Measurements from ENCODE around the gene DDX46. TPM values are rescaled to one million over a fixed set of nuclear protein-coding genes. Genes with fewer than 3 reads are reported as not detected.

The DDX46 gene
- total RNA-seq, 6 experiments from 2014 or later: 31.2 to 46.4 (median 43.3) TPM

DNA sequence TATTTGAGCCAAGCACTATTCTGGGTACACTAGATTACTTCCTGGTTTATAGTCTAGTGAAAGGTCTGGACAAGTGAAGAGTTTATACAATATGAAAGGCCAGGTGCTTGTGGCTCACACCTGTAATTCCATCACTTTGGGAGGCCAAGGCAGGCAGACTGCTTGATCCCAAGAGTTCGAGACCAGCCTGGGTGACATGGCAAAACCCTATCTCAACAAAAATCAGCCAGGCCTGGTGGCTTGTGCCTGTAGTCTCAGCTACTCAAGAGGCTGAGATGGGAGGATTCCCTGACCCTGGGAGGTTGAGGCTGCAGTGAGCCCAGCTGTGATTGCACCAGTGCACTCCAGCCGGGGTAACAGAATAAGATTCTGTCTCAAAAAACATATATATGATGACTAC is 106.1 kb downstream of the DDX46 start:
- H3K27ac Mint-ChIP-seq: no peak overlapping the region
- no peaks in the 10 kb centered on the region for H3K9me3 Mint-ChIP-seq
- H3K27me3 Mint-ChIP-seq (ENCODE audit: insufficient read depth): no peaks in the 10 kb centered on the region; the same call in 1 of the 2 replicates
- no peaks in the 10 kb centered on the region for H3K4me1 Mint-ChIP-seq (ENCODE audit: low read depth)
- H3K36me3 Mint-ChIP-seq (ENCODE audit: low read depth): peaks cover 6% of the 10 kb centered on the region; the same call in 1 of the 2 replicates
- no peak overlapping the region for H3K4me3 Mint-ChIP-seq
- no peak for DNase-seq
- TF ChIP-seq, protein P1, sequence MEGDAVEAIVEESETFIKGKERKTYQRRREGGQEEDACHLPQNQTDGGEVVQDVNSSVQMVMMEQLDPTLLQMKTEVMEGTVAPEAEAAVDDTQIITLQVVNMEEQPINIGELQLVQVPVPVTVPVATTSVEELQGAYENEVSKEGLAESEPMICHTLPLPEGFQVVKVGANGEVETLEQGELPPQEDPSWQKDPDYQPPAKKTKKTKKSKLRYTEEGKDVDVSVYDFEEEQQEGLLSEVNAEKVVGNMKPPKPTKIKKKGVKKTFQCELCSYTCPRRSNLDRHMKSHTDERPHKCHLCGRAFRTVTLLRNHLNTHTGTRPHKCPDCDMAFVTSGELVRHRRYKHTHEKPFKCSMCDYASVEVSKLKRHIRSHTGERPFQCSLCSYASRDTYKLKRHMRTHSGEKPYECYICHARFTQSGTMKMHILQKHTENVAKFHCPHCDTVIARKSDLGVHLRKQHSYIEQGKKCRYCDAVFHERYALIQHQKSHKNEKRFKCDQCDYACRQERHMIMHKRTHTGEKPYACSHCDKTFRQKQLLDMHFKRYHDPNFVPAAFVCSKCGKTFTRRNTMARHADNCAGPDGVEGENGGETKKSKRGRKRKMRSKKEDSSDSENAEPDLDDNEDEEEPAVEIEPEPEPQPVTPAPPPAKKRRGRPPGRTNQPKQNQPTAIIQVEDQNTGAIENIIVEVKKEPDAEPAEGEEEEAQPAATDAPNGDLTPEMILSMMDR (IDR thresholded peaks at IDR 0.05): no peak

DNA sequence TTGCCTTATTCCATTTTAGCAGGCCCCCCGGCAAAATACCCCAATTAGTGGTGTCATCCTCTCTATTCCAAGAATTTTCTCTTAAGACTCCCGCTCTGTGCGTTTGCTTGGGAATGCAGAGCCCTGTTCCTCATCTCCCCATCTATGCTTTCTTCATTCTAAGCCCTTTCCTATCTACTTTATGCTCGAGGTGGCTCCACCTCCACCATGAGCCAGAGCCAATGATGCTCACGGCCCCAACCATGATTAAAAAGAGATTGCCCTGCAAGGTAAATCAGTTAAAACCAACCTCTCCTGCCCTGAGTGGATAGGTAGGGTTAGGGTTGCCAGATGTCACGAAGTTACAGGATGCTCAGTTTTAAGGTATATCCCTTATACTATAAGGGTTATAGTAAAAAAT is 114.9 kb downstream of the DDX46 start:
- Mint-ChIP-seq H3K27me3 (ENCODE audit: insufficient read depth) (no peaks in the 10 kb centered on the region; the same call in 1 of the 2 replicates), H3K4me3 (peak overlapping the region; percentile 93; the same call in 1 of the 2 replicates), H3K4me1 (ENCODE audit: low read depth) (peaks cover 25% of the 10 kb centered on the region), H3K9me3 (no peaks in the 10 kb centered on the region), H3K27ac (peak overlapping the region; percentile 99), H3K36me3 (ENCODE audit: low read depth) (peaks cover 14% of the 10 kb centered on the region)
- DNase-seq: no peak
- TF ChIP-seq, protein P1 (IDR thresholded peaks at IDR 0.05): no peak

DNA sequence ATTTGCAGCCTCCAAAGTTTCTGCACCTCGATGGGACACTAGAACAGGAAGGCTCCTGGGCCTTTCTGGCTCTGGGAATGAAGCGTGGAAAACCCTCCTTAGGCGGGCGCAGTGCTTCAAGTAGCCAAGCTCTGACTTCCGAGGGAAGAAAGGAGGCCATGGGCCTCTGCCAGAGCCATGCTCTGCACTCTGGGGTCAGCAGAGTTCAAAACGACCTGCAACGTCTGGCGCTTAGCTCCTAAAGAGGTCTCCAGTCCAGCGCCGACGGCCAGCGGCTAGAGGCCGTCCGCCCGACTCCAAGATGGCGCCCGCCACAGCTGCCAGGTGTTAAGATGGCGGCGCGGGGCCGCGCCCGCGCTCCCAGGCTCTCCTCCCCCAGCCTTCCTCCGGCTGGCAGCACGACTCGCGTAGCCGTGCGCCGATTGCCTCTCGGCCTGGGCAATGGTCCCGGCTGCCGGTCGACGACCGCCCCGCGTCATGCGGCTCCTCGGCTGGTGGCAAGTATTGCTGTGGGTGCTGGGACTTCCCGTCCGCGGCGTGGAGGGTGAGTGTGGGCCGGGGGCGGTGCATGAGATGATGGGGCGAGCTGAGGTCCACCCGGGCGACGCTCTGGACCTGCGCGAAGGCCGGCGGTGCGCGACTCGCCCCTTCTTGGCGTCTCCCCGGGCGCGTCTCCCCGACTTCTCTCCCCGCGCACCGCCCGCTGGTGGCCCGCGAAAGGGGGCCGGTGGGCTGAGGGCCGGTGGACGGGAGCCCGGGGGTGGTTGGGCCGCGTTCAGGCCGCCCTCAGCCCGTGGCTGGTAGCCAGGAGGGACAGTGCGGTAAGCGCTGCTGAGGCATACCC is 115.6 kb downstream of the DDX46 start, which contains the start of gene TXNDC15:
Gene TXNDC15 (plus strand): TSS at position 385 of the 844 bp plus-strand sequence. CDS start 57 bp downstream, at position 442.
- TF ChIP-seq, protein P1 (IDR thresholded peaks at IDR 0.05): 0 out of 2 replicates have a peak, but pooled peaks have one; percentile 8
- peak within 1 kb of the TSS; percentile 99 for H3K27ac Mint-ChIP-seq
- H3K9me3 Mint-ChIP-seq: no peaks in the 10 kb centered on the region
- peaks cover 28% of the 10 kb centered on the region for H3K4me1 Mint-ChIP-seq (ENCODE audit: low read depth)
- DNase-seq: peak; percentile 72
- peaks cover 14% of the 10 kb centered on the region for H3K36me3 Mint-ChIP-seq (ENCODE audit: low read depth)
- H3K27me3 Mint-ChIP-seq (ENCODE audit: insufficient read depth): no peaks in the 10 kb centered on the region; the same call in 1 of the 2 replicates
- H3K4me3 Mint-ChIP-seq: peak within 1 kb of the TSS; percentile 93

DNA sequence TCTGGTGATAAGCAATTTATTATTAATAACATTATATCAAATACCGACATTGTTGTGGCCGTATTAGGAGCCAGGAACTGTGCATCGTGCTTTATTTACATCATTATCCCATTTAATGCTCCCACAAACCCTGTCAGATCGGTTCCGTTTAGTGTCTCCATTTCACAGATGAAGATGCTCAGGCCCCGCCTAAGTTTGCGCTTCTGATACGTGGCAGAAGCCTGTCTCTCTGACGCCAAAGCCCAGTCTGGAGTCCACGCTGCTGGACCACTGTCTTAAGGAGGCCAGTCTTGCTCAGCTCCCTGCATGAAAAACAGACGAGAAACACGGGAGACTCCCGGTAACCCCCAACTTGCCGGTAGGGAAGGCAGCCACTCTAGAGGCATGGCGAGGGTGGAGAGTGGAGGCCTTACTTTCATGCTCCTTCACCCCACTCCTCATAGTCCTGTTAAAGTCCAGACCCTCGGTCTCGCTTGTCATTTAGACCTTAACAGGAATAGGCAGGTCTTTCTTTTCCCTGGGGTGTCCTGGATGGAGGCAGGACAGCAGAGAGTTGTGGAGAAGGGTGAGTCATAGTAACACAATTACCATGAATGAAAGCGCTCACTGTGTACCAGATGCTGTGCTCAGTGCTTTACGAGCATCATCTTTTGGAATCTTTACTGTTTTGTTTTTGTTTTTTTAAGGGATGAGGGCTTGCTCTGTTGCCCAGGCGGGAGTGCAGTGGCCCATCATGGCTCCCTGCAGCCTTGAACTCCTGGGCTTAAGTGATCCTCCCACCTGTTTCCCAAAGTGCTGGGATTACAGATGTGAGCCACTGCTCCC is 116.5 kb downstream of the DDX46 start:
- H3K27ac Mint-ChIP-seq: peak overlapping the region; percentile 99
- TF ChIP-seq, protein P1 (IDR thresholded peaks at IDR 0.05): 0 out of 2 replicates have a peak, but pooled peaks have one; percentile 1
- peaks cover 30% of the 10 kb centered on the region for H3K4me1 Mint-ChIP-seq (ENCODE audit: low read depth)
- no peaks in the 10 kb centered on the region for H3K9me3 Mint-ChIP-seq
- H3K27me3 Mint-ChIP-seq (ENCODE audit: insufficient read depth): no peaks in the 10 kb centered on the region; the same call in 1 of the 2 replicates
- peaks cover 14% of the 10 kb centered on the region for H3K36me3 Mint-ChIP-seq (ENCODE audit: low read depth)
- DNase-seq: peak; percentile 80
- H3K4me3 Mint-ChIP-seq: peak overlapping the region; percentile 93

DNA sequence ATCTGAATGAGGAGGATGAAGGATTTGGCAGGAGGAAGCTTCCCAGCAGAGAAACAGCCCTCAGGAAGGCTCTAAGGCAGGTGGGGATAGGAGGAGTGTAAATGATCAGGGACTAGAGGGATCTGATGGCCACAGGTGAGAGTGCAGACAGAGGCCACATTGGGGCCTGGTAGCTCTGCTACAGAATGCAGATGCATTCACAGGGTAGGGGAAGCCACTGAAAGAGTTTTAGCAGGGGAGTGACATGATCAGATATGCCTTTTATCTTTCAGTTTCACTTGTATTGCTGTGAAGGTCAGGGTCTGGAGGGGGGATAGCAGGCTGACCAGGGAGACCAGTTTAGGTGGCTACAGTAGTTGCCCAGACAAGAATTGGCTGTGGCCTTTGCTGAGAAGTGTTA is 118.6 kb downstream of the DDX46 start:
- Mint-ChIP-seq H3K27me3 (ENCODE audit: insufficient read depth) (no peaks in the 10 kb centered on the region; the same call in 1 of the 2 replicates), H3K4me3 (no peak overlapping the region), H3K36me3 (ENCODE audit: low read depth) (peaks cover 14% of the 10 kb centered on the region), H3K4me1 (ENCODE audit: low read depth) (peaks cover 35% of the 10 kb centered on the region), H3K9me3 (no peaks in the 10 kb centered on the region), H3K27ac (no peak overlapping the region)
- TF ChIP-seq, protein P1 (IDR thresholded peaks at IDR 0.05): no peak
- no peak for DNase-seq
